PC-3 (cell line): Measurements from ENCODE around the gene GATD1. TPM values are rescaled to one million over a fixed set of nuclear protein-coding genes. Genes with fewer than 3 reads are reported as not detected.
A peak's percentile ranks its signal among the peaks of the same experiment; 100 is the strongest.

Source experiments
- ATAC-seq: fragments of 200-7000 bp; cut with Tn5 transposase; 2 replicates; pipeline ENCODE4 v1.9.1; 2020; ENCODE audit warnings: mild to moderate bottlenecking, moderate library complexity
- BruUV-seq: library from RNA; stranded (reverse); fragments of 400-500 nt; replicated peaks from 2 replicates; lab custom pipeline; 2021; lab: Mats Ljungman, UMichigan
- CTCF ChIA-PET: fragments of 300-600 bp; sonication (Branson Sonifier 250); formaldehyde crosslinking; loops from one replicate; lab custom pipeline; 2022; ENCODE audit warnings: antibody characterized with exemption; lab: Charles Lee
- POLR2A ChIA-PET: fragments of 300-600 bp; sonication (Branson Sonifier 250); formaldehyde crosslinking; loops from one replicate; lab custom pipeline; 2022; ENCODE audit warnings: antibody characterized with exemption; ENCODE audit not compliant: unreplicated experiment; lab: Charles Lee
- DNase-seq: peaks from one replicate; pipeline ENCODE4 v3.0.0-alpha.2; 2015
- H2AFZ ChIP-seq: fragments of 300-600 bp; sonication (generic); 2 replicates; pipeline ENCODE4 v1.6.0; 2016; ENCODE audit warnings: antibody characterized with exemption, low read length
- H3F3A ChIP-seq: fragments of 300-600 bp; sonication (generic); one replicate; pipeline ENCODE4 v1.6.0; 2017; ENCODE audit warnings: antibody characterized with exemption, low read length, control low read depth, mild to moderate bottlenecking; ENCODE audit not compliant: unreplicated experiment
- H3K27ac ChIP-seq: fragments of 300-600 bp; sonication (generic); 2 replicates; pipeline ENCODE4 v1.5.1; 2016; ENCODE audit warnings: mild to moderate bottlenecking, low read length
- H3K27me3 ChIP-seq: fragments of 300-600 bp; sonication (generic); 2 replicates; pipeline ENCODE4 v1.6.1; 2016; ENCODE audit warnings: low read length, mixed read lengths
- H3K36me3 ChIP-seq: fragments of 300-600 bp; sonication (generic); 2 replicates; pipeline ENCODE4 v1.6.1; 2016; ENCODE audit warnings: low read depth, mixed run types, low read length, mixed read lengths
- H3K4me1 ChIP-seq: fragments of 300-600 bp; sonication (generic); 2 replicates; pipeline ENCODE4 v1.5.1; 2016; ENCODE audit warnings: low read length; ENCODE audit not compliant: insufficient read depth
- H3K4me2 ChIP-seq: fragments of 300-600 bp; sonication (generic); 2 replicates; pipeline ENCODE4 v1.6.0; 2016; ENCODE audit warnings: low read length
- H3K4me3 ChIP-seq: fragments of 300-600 bp; sonication (generic); 2 replicates; pipeline ENCODE4 v1.5.1; 2016; ENCODE audit warnings: mild to moderate bottlenecking, low read length, mixed read lengths
- H3K79me2 ChIP-seq: fragments of 300-600 bp; sonication (generic); 2 replicates; pipeline ENCODE4 v1.6.1; 2017; ENCODE audit warnings: low read length, mixed read lengths
- H3K9ac ChIP-seq: fragments of 300-600 bp; sonication (generic); 2 replicates; pipeline ENCODE4 v1.6.0; 2016; ENCODE audit warnings: mild to moderate bottlenecking, low read length
- H3K9me2 ChIP-seq: fragments of 300-600 bp; sonication (generic); replicated peaks from 2 replicates; pipeline ENCODE4 v1.6.1; 2016; ENCODE audit warnings: mixed run types, low read length, mixed read lengths
- H3K9me3 ChIP-seq: fragments of 300-600 bp; sonication (generic); 2 replicates; pipeline ENCODE4 v1.6.1; 2016; ENCODE audit warnings: low read length, mixed read lengths
- H4K20me1 ChIP-seq: fragments of 300-600 bp; sonication (generic); 2 replicates; pipeline ENCODE4 v1.6.1; 2016; ENCODE audit warnings: low read length, mixed read lengths
- EZH2 ChIP-seq: fragments of 300-600 bp; sonication (generic); IDR thresholded peaks from one replicate; pipeline ENCODE4 v1.6.1; 2017; ENCODE audit warnings: antibody characterized with exemption, mild to moderate bottlenecking, low read length; ENCODE audit not compliant: unreplicated experiment
- EZH2phosphoT487 ChIP-seq: fragments of 300-600 bp; sonication (generic); IDR thresholded peaks from 2 replicates; pipeline ENCODE4 v1.6.1; 2018; ENCODE audit warnings: mild to moderate bottlenecking, antibody characterized with exemption, low read length, borderline replicate concordance
- intact Hi-C: fragments of 100-400 bp; cut with micrococcal nuclease; formaldehyde crosslinking; loops from 2 replicates; pipeline ENCODE4 v1.9.0; 2023
- total RNA-seq: library from RNA; depleted of rRNA; stranded (reverse); fragments of >200 nt; gene quantifications from 2 replicates; pipeline ENCODE4 v1.2.3, GENCODE V29; 2014
- TF ChIP-seq, protein P1 (sequence below): fragments of 300-600 bp; sonication (generic); conservative IDR thresholded peaks from 2 replicates; pipeline ENCODE4 v1.5.1; 2017; ENCODE audit warnings: antibody characterized with exemption, low read depth, mild to moderate bottlenecking, low read length

Gene GATD1
- total RNA-seq, 1 experiment from 2014 or later: 39.7 TPM

DNA sequence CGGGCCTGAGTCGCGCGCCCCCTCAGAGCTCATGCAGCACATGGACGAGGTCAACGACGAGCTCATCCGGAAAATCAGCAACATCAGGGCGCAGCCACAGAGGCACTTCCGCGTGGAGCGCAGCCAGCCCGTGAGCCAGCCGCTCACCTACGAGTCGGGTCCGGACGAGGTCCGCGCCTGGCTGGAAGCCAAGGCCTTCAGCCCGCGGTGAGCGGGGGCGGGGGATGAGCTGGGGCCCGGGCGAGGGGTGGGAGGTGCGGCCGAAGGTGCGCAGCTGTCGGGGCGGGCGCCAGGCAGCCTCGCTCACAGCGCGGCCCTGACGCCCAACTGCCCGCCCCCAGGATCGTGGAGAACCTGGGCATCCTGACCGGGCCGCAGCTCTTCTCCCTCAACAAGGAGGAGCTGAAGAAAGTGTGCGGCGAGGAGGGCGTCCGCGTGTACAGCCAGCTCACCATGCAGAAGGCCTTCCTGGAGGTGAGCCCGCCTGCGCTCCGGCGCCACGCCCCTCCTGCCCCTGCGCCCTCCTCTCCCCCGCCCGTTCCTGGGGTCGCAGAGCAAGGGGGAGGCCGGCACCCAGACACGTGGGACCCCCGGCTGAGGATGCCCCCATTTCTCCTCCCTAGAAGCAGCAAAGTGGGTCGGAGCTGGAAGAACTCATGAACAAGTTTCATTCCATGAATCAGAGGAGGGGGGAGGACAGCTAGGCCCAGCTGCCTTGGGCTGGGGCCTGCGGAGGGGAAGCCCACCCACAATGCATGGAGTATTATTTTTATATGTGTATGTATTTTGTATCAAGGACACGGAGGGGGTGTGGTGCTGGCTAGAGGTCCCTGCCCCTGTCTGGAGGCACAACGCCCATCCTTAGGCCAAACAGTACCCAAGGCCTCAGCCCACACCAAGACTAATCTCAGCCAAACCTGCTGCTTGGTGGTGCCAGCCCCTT, 50.7 kb downstream of the GATD1 start:
- no peak overlapping the region for H2AFZ ChIP-seq
- no peaks in the 10 kb centered on the region for H3K27me3 ChIP-seq
- no peak overlapping the region for H3K4me2 ChIP-seq
- no peaks in the 10 kb centered on the region for H3K79me2 ChIP-seq
- peaks cover 7% of the 10 kb centered on the region for H3K36me3 ChIP-seq
- no peaks in the 10 kb centered on the region for H4K20me1 ChIP-seq
- BruUV-seq: no TSS peak
- H3K9me2 ChIP-seq: no peaks in the 10 kb centered on the region
- DNase-seq (no peak), ATAC-seq (no peak)
- peak overlapping the region; percentile 83 for H3K27ac ChIP-seq
- CTCF ChIA-PET: interaction anchor here (0.6 to 1.4 kb wide), 3 partner anchors 30 to 319 kb away, joined by 3 to 11 read pairs (median 3); partner anchors contain the start of gene TMEM80
- POLR2A ChIA-PET: interaction anchor here (0.6 kb wide), 3 partner anchors 37 to 111 kb away, joined by 4 to 6 read pairs (median 6); partner anchors contain the start of gene IRF7
- peaks cover 8% of the 10 kb centered on the region for H3F3A ChIP-seq
- peaks cover 17% of the 10 kb centered on the region for H3K4me1 ChIP-seq
- intact Hi-C loops: no loop called here
- no peak overlapping the region for H3K4me3 ChIP-seq
- TF ChIP-seq, protein P1, sequence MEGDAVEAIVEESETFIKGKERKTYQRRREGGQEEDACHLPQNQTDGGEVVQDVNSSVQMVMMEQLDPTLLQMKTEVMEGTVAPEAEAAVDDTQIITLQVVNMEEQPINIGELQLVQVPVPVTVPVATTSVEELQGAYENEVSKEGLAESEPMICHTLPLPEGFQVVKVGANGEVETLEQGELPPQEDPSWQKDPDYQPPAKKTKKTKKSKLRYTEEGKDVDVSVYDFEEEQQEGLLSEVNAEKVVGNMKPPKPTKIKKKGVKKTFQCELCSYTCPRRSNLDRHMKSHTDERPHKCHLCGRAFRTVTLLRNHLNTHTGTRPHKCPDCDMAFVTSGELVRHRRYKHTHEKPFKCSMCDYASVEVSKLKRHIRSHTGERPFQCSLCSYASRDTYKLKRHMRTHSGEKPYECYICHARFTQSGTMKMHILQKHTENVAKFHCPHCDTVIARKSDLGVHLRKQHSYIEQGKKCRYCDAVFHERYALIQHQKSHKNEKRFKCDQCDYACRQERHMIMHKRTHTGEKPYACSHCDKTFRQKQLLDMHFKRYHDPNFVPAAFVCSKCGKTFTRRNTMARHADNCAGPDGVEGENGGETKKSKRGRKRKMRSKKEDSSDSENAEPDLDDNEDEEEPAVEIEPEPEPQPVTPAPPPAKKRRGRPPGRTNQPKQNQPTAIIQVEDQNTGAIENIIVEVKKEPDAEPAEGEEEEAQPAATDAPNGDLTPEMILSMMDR: no peak
- TF ChIP-seq EZH2phosphoT487: no peak
- TF ChIP-seq EZH2: no peak
- no peaks in the 10 kb centered on the region for H3K9me3 ChIP-seq
- H3K9ac ChIP-seq: no peak overlapping the region

DNA sequence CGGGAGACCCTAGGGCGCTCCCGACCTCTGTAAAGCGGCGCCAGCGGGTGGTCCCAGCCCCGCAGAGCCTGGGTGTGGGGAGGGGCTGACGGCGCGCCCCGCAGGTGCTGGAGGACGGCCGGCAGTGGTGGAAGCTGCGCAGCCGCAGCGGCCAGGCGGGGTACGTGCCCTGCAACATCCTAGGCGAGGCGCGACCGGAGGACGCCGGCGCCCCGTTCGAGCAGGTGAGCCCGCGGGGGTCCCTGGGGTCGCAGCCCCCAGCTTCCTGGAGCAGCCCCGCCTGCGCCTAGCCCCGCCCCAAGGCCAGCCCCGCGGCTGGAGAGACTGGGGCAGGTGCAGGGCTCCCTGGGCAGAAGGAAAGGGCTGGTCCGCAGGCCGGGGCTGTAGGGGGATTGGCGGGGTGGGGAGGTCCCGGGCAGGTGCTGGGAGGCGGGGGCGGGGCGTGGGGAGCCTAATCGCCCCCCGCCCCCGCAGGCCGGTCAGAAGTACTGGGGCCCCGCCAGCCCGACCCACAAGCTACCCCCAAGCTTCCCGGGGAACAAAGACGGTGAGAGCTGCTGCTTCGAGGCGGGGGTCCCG, 51.6 kb downstream of the GATD1 start:
- H2AFZ ChIP-seq: no peak overlapping the region
- ChIA-PET CTCF (interaction anchor here (0.6 kb wide), 1 partner anchor 318 kb away, joined by 3 read pairs; no protein-coding TSS in a partner anchor), POLR2A (interaction anchor here (0.6 kb wide), 1 partner anchor 38 kb away, joined by 4 read pairs; no protein-coding TSS in a partner anchor)
- H3K9me3 ChIP-seq: no peaks in the 10 kb centered on the region
- no TSS peak for BruUV-seq
- ATAC-seq (no peak), DNase-seq (no peak)
- H3K36me3 ChIP-seq: peaks cover 9% of the 10 kb centered on the region
- no peak overlapping the region for H3K27ac ChIP-seq
- no peaks in the 10 kb centered on the region for H3K79me2 ChIP-seq
- H3K27me3 ChIP-seq: no peaks in the 10 kb centered on the region
- H3K4me3 ChIP-seq: no peak overlapping the region
- peaks cover 8% of the 10 kb centered on the region for H3F3A ChIP-seq
- no peak overlapping the region for H3K4me2 ChIP-seq
- no peaks in the 10 kb centered on the region for H3K9me2 ChIP-seq
- intact Hi-C loops: no loop called here
- H3K4me1 ChIP-seq: peaks cover 17% of the 10 kb centered on the region
- no peak for TF ChIP-seq EZH2phosphoT487
- H4K20me1 ChIP-seq: no peaks in the 10 kb centered on the region
- no peak overlapping the region for H3K9ac ChIP-seq

DNA sequence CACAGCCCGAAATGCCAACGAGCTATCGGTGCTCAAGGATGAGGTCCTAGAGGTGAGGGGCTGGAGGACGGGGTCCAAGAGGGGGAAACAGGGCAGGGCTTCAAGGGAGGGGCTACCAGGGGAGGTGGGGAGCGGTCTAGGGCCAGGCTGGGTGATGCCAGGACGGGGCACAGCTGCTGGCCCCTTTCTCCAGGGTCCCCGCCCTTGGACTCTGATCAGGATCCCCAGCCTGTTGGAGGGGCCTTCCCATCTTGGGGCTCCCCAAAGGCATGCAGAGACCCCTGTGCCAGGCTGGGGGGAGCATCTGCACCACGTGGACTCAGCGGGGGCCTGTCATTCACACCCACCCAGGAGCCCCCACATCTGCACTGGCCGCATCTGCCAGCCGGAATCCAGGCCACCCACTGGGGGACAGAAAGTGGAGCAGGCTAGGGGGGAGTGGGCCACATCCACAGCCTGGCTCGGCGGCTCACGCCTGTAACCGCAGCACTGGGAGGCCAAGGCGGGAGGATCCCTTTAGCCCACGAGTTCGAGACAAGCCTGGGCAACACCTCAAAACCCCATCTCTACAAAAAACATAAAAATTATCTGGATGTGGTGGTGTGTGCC, 52.4 kb downstream of the GATD1 start:
- peaks cover 17% of the 10 kb centered on the region for H3K4me1 ChIP-seq
- no peak overlapping the region for H3K27ac ChIP-seq
- H3F3A ChIP-seq: peaks cover 8% of the 10 kb centered on the region
- BruUV-seq: no TSS peak
- H3K9me3 ChIP-seq: no peaks in the 10 kb centered on the region
- no peaks in the 10 kb centered on the region for H3K27me3 ChIP-seq
- H3K4me3 ChIP-seq: no peak overlapping the region
- no peaks in the 10 kb centered on the region for H3K9me2 ChIP-seq
- H3K79me2 ChIP-seq: no peaks in the 10 kb centered on the region
- TF ChIP-seq EZH2 (no peak), EZH2phosphoT487 (no peak)
- TF ChIP-seq, protein P1: no peak
- H3K4me2 ChIP-seq: no peak overlapping the region
- no peak overlapping the region for H3K9ac ChIP-seq
- H2AFZ ChIP-seq: no peak overlapping the region
- H3K36me3 ChIP-seq: peaks cover 9% of the 10 kb centered on the region
- ChIA-PET CTCF (no interaction called here), POLR2A (no interaction called here)
- no peaks in the 10 kb centered on the region for H4K20me1 ChIP-seq
- ATAC-seq (no peak), DNase-seq (no peak)
- intact Hi-C loops: no loop called here
